ENCODE data around the gene UBE2L3.

DNA sequence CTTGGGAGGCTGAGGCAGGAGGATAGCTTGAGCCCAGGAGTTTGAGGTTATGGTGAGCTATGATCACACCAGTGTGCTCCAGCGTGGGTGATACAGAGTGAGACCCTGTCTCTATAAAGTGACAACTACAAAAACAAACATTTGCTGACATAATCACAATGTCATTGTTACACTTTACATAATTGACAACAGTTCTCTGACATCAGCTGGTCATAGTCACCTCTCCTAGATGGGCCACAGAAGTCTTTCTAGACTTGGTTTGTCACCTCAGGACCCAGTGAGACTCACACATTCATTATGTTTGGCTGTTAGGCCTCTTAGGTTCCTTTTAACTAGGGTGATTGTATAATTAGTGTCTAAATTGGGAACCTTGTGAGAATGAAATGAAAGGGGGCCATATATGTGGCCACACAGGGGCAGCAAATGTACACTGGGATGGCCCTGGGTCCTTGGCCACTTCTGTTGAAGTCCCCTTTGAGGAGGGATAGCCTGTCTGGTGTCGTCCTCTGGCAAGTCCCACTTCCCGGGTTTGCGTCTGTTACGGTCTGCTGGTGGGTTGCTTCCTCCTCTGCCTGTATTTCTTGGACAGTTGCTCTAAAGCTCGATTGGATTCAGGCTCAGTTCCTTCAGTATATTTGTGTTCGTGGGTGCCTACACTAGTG, 92.5 kb downstream of the UBE2L3 start:
- TF ChIP-seq SMC3 (IDR thresholded peaks at IDR 0.05; ENCODE audit: low read depth, low read length) (no peak), TAF1 (IDR thresholded peaks at IDR 0.05; ENCODE audit: borderline replicate concordance, low read depth, low read length) (no peak), YY1 (IDR thresholded peaks at IDR 0.05; ENCODE audit: low read depth) (no peak)
- TF ChIP-seq, protein P1, sequence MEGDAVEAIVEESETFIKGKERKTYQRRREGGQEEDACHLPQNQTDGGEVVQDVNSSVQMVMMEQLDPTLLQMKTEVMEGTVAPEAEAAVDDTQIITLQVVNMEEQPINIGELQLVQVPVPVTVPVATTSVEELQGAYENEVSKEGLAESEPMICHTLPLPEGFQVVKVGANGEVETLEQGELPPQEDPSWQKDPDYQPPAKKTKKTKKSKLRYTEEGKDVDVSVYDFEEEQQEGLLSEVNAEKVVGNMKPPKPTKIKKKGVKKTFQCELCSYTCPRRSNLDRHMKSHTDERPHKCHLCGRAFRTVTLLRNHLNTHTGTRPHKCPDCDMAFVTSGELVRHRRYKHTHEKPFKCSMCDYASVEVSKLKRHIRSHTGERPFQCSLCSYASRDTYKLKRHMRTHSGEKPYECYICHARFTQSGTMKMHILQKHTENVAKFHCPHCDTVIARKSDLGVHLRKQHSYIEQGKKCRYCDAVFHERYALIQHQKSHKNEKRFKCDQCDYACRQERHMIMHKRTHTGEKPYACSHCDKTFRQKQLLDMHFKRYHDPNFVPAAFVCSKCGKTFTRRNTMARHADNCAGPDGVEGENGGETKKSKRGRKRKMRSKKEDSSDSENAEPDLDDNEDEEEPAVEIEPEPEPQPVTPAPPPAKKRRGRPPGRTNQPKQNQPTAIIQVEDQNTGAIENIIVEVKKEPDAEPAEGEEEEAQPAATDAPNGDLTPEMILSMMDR (IDR thresholded peaks at IDR 0.05): no peak
- TF ChIP-seq, protein P2, sequence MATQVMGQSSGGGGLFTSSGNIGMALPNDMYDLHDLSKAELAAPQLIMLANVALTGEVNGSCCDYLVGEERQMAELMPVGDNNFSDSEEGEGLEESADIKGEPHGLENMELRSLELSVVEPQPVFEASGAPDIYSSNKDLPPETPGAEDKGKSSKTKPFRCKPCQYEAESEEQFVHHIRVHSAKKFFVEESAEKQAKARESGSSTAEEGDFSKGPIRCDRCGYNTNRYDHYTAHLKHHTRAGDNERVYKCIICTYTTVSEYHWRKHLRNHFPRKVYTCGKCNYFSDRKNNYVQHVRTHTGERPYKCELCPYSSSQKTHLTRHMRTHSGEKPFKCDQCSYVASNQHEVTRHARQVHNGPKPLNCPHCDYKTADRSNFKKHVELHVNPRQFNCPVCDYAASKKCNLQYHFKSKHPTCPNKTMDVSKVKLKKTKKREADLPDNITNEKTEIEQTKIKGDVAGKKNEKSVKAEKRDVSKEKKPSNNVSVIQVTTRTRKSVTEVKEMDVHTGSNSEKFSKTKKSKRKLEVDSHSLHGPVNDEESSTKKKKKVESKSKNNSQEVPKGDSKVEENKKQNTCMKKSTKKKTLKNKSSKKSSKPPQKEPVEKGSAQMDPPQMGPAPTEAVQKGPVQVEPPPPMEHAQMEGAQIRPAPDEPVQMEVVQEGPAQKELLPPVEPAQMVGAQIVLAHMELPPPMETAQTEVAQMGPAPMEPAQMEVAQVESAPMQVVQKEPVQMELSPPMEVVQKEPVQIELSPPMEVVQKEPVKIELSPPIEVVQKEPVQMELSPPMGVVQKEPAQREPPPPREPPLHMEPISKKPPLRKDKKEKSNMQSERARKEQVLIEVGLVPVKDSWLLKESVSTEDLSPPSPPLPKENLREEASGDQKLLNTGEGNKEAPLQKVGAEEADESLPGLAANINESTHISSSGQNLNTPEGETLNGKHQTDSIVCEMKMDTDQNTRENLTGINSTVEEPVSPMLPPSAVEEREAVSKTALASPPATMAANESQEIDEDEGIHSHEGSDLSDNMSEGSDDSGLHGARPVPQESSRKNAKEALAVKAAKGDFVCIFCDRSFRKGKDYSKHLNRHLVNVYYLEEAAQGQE (IDR thresholded peaks at IDR 0.05; ENCODE audit: low read depth, low read length): no peak
